Neural crest cell (in vitro differentiated cells): ENCODE measurements around the gene ANTXRL. TPM values are rescaled to one million over a fixed set of nuclear protein-coding genes. Genes with fewer than 3 reads are reported as not detected.

Source experiments
- DNase-seq: peaks from one replicate; pipeline ENCODE4 v3.0.0; 2021; ENCODE audit warnings: low read depth, mixed read lengths, low spot score
- H3K27ac Mint-ChIP-seq: one replicate; pipeline ENCODE4 v1.8.0; 2021; ENCODE audit warnings: mild to moderate bottlenecking, mixed read lengths; ENCODE audit not compliant: unreplicated experiment
- H3K27me3 Mint-ChIP-seq: 2 replicates; pipeline ENCODE4 v1.8.0; 2021; ENCODE audit warnings: low read depth, mild to moderate bottlenecking, mixed read lengths
- H3K36me3 Mint-ChIP-seq: 2 replicates; pipeline ENCODE4 v1.8.0; 2021; ENCODE audit warnings: low read depth, mild to moderate bottlenecking, mixed read lengths
- H3K4me1 Mint-ChIP-seq: 2 replicates; pipeline ENCODE4 v1.8.0; 2021; ENCODE audit warnings: mixed read lengths
- H3K4me3 Mint-ChIP-seq: one replicate; pipeline ENCODE4 v1.8.0; 2021; ENCODE audit warnings: mild to moderate bottlenecking, mixed read lengths
- H3K9me3 Mint-ChIP-seq: 2 replicates; pipeline ENCODE4 v1.8.0; 2021; ENCODE audit warnings: mixed read lengths
- CTCF ChIP-seq: fragments of 200-600 bp; sonication (generic); conservative IDR thresholded peaks from 2 replicates; pipeline ENCODE4 v1.5.0; 2021; ENCODE audit warnings: antibody characterized with exemption, mild to moderate bottlenecking
- total RNA-seq: library from RNA; stranded (reverse); gene quantifications from 2 replicates; pipeline ENCODE4 v1.2.1, GENCODE V29; 2021

Gene ANTXRL
- total RNA-seq, 1 donor from 2014 or later, result not detected

GRCh38 chr10:46250481-46250880 is 36.3 kb upstream of the ANTXRL start:
- Mint-ChIP-seq H3K9me3 (no peaks in the 10 kb centered on the region), H3K27ac (no peak overlapping the region), H3K4me3 (no peak overlapping the region), H3K4me1 (no peaks in the 10 kb centered on the region), H3K36me3 (no peaks in the 10 kb centered on the region), H3K27me3 (no peaks in the 10 kb centered on the region)
- TF ChIP-seq CTCF, result no peak
- DNase-seq, result no peak

GRCh38 chr10:46250898-46251856 is 35.6 kb upstream of the ANTXRL start:
- H3K27me3 Mint-ChIP-seq, result no peaks in the 10 kb centered on the region
- DNase-seq, result no peak
- H3K4me1 Mint-ChIP-seq, result peaks cover 3% of the 10 kb centered on the region
- peak overlapping the region; percentile 43 for H3K27ac Mint-ChIP-seq
- H3K4me3 Mint-ChIP-seq, result no peak overlapping the region
- H3K9me3 Mint-ChIP-seq, result no peaks in the 10 kb centered on the region
- no peaks in the 10 kb centered on the region for H3K36me3 Mint-ChIP-seq
- no peak for TF ChIP-seq CTCF

GRCh38 chr10:46251857-46252847 is 34.6 kb upstream of the ANTXRL start:
- no peak for DNase-seq
- Mint-ChIP-seq H3K4me1 (peaks cover 3% of the 10 kb centered on the region), H3K9me3 (no peaks in the 10 kb centered on the region), H3K36me3 (no peaks in the 10 kb centered on the region), H3K4me3 (no peak overlapping the region), H3K27me3 (no peaks in the 10 kb centered on the region), H3K27ac (no peak overlapping the region)
- TF ChIP-seq CTCF, result no peak

GRCh38 chr10:46253076-46254006 is 33.5 kb upstream of the ANTXRL start:
- H3K4me1 Mint-ChIP-seq, result peaks cover 3% of the 10 kb centered on the region
- no peak overlapping the region for H3K27ac Mint-ChIP-seq
- TF ChIP-seq CTCF, result no peak
- no peaks in the 10 kb centered on the region for H3K9me3 Mint-ChIP-seq
- H3K36me3 Mint-ChIP-seq, result no peaks in the 10 kb centered on the region
- no peaks in the 10 kb centered on the region for H3K27me3 Mint-ChIP-seq
- no peak overlapping the region for H3K4me3 Mint-ChIP-seq
- no peak for DNase-seq
